DOHH2 (cell line): ENCODE measurements around the gene TUBB4B.

Experiments
- EZH2phosphoT487 ChIP-seq: fragments of 200-600 bp; sonication (generic); IDR thresholded peaks from 2 replicates; pipeline ENCODE4 v1.6.1; 2017; ENCODE audit warnings: borderline replicate concordance, mild to moderate bottlenecking, antibody characterized with exemption, low read length, moderate library complexity, mixed read lengths
- TF ChIP-seq, protein P1 (sequence below): fragments of 200-600 bp; sonication (generic); IDR thresholded peaks from one replicate; pipeline ENCODE4 v1.5.1; 2014; ENCODE audit warnings: antibody characterized with exemption, mild to moderate bottlenecking, low read depth, low read length; ENCODE audit not compliant: poor library complexity, severe bottlenecking

DNA sequence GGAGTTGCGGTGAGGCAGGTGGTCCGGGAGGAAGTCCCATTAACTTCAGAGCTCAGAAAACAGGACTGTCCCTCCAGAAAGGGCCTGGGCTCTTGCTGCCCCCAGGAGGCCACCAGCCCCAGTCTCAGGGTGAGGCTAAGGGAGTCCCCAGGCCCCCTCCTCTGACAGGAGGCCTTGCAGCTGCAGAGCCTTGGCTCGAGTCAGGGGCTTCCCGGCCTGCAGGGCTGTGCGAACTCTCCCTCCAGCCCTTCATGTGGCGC lies 6.8 kb downstream of the TUBB4B start:
- TF ChIP-seq, protein P1, sequence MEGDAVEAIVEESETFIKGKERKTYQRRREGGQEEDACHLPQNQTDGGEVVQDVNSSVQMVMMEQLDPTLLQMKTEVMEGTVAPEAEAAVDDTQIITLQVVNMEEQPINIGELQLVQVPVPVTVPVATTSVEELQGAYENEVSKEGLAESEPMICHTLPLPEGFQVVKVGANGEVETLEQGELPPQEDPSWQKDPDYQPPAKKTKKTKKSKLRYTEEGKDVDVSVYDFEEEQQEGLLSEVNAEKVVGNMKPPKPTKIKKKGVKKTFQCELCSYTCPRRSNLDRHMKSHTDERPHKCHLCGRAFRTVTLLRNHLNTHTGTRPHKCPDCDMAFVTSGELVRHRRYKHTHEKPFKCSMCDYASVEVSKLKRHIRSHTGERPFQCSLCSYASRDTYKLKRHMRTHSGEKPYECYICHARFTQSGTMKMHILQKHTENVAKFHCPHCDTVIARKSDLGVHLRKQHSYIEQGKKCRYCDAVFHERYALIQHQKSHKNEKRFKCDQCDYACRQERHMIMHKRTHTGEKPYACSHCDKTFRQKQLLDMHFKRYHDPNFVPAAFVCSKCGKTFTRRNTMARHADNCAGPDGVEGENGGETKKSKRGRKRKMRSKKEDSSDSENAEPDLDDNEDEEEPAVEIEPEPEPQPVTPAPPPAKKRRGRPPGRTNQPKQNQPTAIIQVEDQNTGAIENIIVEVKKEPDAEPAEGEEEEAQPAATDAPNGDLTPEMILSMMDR: no peak
- TF ChIP-seq EZH2phosphoT487: no peak
